WTC11 (cell line): ENCODE data around the gene RAPGEF5. TPM values are rescaled to one million over a fixed set of nuclear protein-coding genes. Genes with fewer than 3 reads are reported as not detected.

Experiments
- ATAC-seq: fragments of 200-7000 bp; cut with Tn5 transposase; 2 replicates; pipeline ENCODE4 v1.10.0; 2021; ENCODE audit warnings: mild to moderate bottlenecking, moderate library complexity
- CTCF ChIA-PET: fragments of 300-600 bp; sonication (Branson Sonifier 250); formaldehyde crosslinking; loops from one replicate; lab custom pipeline; 2021; ENCODE audit warnings: antibody characterized with exemption; lab: Charles Lee
- POLR2A ChIA-PET: fragments of 350-600 bp; sonication (Branson Sonifier 250); formaldehyde crosslinking; loops from one replicate; lab custom pipeline; 2021; ENCODE audit warnings: antibody characterized with exemption; lab: Charles Lee
- DNase-seq: peaks from one replicate; pipeline ENCODE4 v3.0.0; 2021; ENCODE audit warnings: low spot score
- H3K27ac Mint-ChIP-seq: 2 replicates; pipeline ENCODE4 v1.8.0; 2021; ENCODE audit warnings: mixed read lengths
- H3K27me3 Mint-ChIP-seq: 2 replicates; pipeline ENCODE4 v1.8.0; 2021; ENCODE audit warnings: low read depth, mild to moderate bottlenecking, moderate library complexity, mixed read lengths
- H3K36me3 Mint-ChIP-seq: 2 replicates; pipeline ENCODE4 v1.8.0; 2021; ENCODE audit warnings: mixed read lengths
- H3K4me1 Mint-ChIP-seq: 2 replicates; pipeline ENCODE4 v1.8.0; 2022; ENCODE audit warnings: mixed read lengths
- H3K4me3 Mint-ChIP-seq: 2 replicates; pipeline ENCODE4 v1.8.0; 2021; ENCODE audit warnings: mild to moderate bottlenecking, moderate library complexity, mixed read lengths
- H3K9me3 Mint-ChIP-seq: 2 replicates; pipeline ENCODE4 v1.8.0; 2021; ENCODE audit warnings: mixed read lengths
- ATF1 ChIP-seq: sonication (generic); formaldehyde crosslinking; IDR thresholded peaks from 2 replicates; pipeline ENCODE4 v1.8.1; 2023; ENCODE audit warnings: mild to moderate bottlenecking, moderate library complexity, missing genetic modification reagents
- EMX1 ChIP-seq: fragments of 250-450 bp; sonication (Bioruptor Pico); IDR thresholded peaks from 2 replicates; pipeline ENCODE4 v1.8.0; 2021; ENCODE audit warnings: mild to moderate bottlenecking
- FOXP1 ChIP-seq: sonication (generic); formaldehyde crosslinking; IDR thresholded peaks from 2 replicates; pipeline ENCODE4 v1.8.0; 2022; ENCODE audit warnings: missing genetic modification reagents, mild to moderate bottlenecking, moderate library complexity, borderline replicate concordance
- HMGA2 ChIP-seq: fragments of 250-450 bp; sonication (Bioruptor Pico); IDR thresholded peaks from 2 replicates; pipeline ENCODE4 v1.4.0; 2021; ENCODE audit warnings: mild to moderate bottlenecking, moderate library complexity
- IRF2 ChIP-seq: sonication (generic); formaldehyde crosslinking; IDR thresholded peaks from 2 replicates; pipeline ENCODE4 v1.8.0; 2022; ENCODE audit warnings: low read depth, missing genetic modification reagents, borderline replicate concordance
- NFATC4 ChIP-seq: fragments of 250-450 bp; sonication (Bioruptor Pico); IDR thresholded peaks from 2 replicates; pipeline ENCODE4 v1.9.0; 2021; ENCODE audit warnings: mild to moderate bottlenecking
- NFYB ChIP-seq: sonication (generic); formaldehyde crosslinking; conservative IDR thresholded peaks from 2 replicates; pipeline ENCODE4 v1.8.0; 2022; ENCODE audit warnings: low read depth, missing genetic modification reagents
- PRRX2 ChIP-seq: fragments of 250-450 bp; sonication (Bioruptor Pico); IDR thresholded peaks from 2 replicates; pipeline ENCODE4 v1.8.0; 2021; ENCODE audit warnings: mild to moderate bottlenecking
- TP53 ChIP-seq: sonication (generic); formaldehyde crosslinking; IDR thresholded peaks from 2 replicates; pipeline ENCODE4 v1.8.1; 2023; ENCODE audit warnings: mild to moderate bottlenecking, missing genetic modification reagents
- ZBTB21 ChIP-seq: sonication (generic); formaldehyde crosslinking; IDR thresholded peaks from 2 replicates; pipeline ENCODE4 v1.8.1; 2023; ENCODE audit warnings: mild to moderate bottlenecking, missing genetic modification reagents, borderline replicate concordance
- ZNF138 ChIP-seq: sonication (generic); formaldehyde crosslinking; conservative IDR thresholded peaks from 2 replicates; pipeline ENCODE4 v1.8.1; 2022; ENCODE audit warnings: mild to moderate bottlenecking, moderate library complexity, missing genetic modification reagents
- ZNF219 ChIP-seq: sonication (generic); formaldehyde crosslinking; IDR thresholded peaks from 2 replicates; pipeline ENCODE4 v1.8.0; 2023; ENCODE audit warnings: missing genetic modification reagents, mild to moderate bottlenecking, borderline replicate concordance
- ZNF263 ChIP-seq: sonication (generic); formaldehyde crosslinking; IDR thresholded peaks from 2 replicates; pipeline ENCODE4 v1.8.1; 2022; ENCODE audit warnings: low read depth, mild to moderate bottlenecking, moderate library complexity, missing genetic modification reagents
- ZNF317 ChIP-seq: sonication (generic); formaldehyde crosslinking; IDR thresholded peaks from 2 replicates; pipeline ENCODE4 v1.8.1; 2023; ENCODE audit warnings: low read depth, mild to moderate bottlenecking, moderate library complexity, missing genetic modification reagents, borderline replicate concordance
- ZNF396 ChIP-seq: fragments of 250-450 bp; sonication (Bioruptor Pico); IDR thresholded peaks from 2 replicates; pipeline ENCODE4 v1.8.0; 2021; ENCODE audit warnings: mild to moderate bottlenecking, moderate library complexity, borderline replicate concordance
- total RNA-seq: library from RNA; stranded (reverse); gene quantifications from 3 replicates; pipeline ENCODE4 v1.2.3, GENCODE V29; 2021
- TF ChIP-seq, protein P1 (sequence below): sonication (generic); formaldehyde crosslinking; IDR thresholded peaks from 2 replicates; pipeline ENCODE4 v1.8.1; 2022; ENCODE audit warnings: mild to moderate bottlenecking, moderate library complexity, missing genetic modification reagents
- TF ChIP-seq, protein P2 (sequence below): sonication (generic); formaldehyde crosslinking; IDR thresholded peaks from 2 replicates; pipeline ENCODE4 v1.8.1; 2022; ENCODE audit warnings: missing genetic modification reagents, borderline replicate concordance
- TF ChIP-seq, protein P3 (sequence below): sonication (generic); formaldehyde crosslinking; IDR thresholded peaks from 2 replicates; pipeline ENCODE4 v1.8.0; 2022; ENCODE audit warnings: mild to moderate bottlenecking, missing genetic modification reagents
- TF ChIP-seq, protein P4 (sequence below): sonication (generic); formaldehyde crosslinking; IDR thresholded peaks from 2 replicates; pipeline ENCODE4 v1.8.1; 2022; ENCODE audit warnings: low read depth, missing genetic modification reagents, borderline replicate concordance
- TF ChIP-seq, protein P5 (sequence below): fragments of 250-450 bp; sonication (Bioruptor Pico); IDR thresholded peaks from 2 replicates; pipeline ENCODE4 v1.9.0; 2021; ENCODE audit warnings: mild to moderate bottlenecking
- TF ChIP-seq, protein P6 (sequence below): sonication (generic); formaldehyde crosslinking; IDR thresholded peaks from 2 replicates; pipeline ENCODE4 v1.8.1; 2023; ENCODE audit warnings: mild to moderate bottlenecking, missing genetic modification reagents, moderate library complexity
- TF ChIP-seq, protein P7 (sequence below): fragments of 250-450 bp; sonication (Bioruptor Pico); IDR thresholded peaks from 2 replicates; pipeline ENCODE4 v1.9.0; 2021; ENCODE audit warnings: mild to moderate bottlenecking
- TF ChIP-seq, protein P8 (sequence below): sonication (generic); formaldehyde crosslinking; IDR thresholded peaks from 2 replicates; pipeline ENCODE4 v1.8.0; 2022; ENCODE audit warnings: mild to moderate bottlenecking, missing genetic modification reagents

RAPGEF5 gene
- total RNA-seq, 1 experiment from 2014 or later: 12.3 TPM

DNA sequence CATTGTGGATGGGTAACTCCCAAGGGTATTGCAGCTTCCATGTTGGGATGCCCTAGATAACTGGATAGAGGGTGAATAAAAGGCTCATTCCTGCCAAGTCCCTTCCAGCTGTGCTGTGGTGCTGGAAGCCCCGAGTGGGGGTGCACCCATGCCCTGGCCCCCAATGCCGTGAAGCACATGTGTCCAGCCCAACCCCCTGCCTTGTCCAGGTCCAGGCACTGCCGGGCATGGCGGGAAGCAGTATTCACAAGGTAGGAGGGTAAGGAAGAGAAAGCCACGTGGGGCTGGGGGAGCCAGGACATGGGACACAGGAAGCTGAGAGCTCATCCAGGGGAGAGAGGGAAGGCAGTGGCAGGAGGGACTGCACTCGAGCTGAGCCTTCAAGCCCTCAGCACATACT lies 263.0 kb downstream of the RAPGEF5 start:
- peaks cover 24% of the 10 kb centered on the region for H3K4me1 Mint-ChIP-seq
- no peaks in the 10 kb centered on the region for H3K27me3 Mint-ChIP-seq
- peaks cover 41% of the 10 kb centered on the region for H3K9me3 Mint-ChIP-seq
- POLR2A ChIA-PET: no interaction called here
- TF ChIP-seq ZNF219: no peak
- no peak for TF ChIP-seq HMGA2
- no peak for TF ChIP-seq IRF2 (CRISPR knock-in tag)
- TF ChIP-seq, protein P1, sequence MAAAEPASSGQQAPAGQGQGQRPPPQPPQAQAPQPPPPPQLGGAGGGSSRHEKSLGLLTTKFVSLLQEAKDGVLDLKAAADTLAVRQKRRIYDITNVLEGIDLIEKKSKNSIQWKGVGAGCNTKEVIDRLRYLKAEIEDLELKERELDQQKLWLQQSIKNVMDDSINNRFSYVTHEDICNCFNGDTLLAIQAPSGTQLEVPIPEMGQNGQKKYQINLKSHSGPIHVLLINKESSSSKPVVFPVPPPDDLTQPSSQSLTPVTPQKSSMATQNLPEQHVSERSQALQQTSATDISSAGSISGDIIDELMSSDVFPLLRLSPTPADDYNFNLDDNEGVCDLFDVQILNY (CRISPR knock-in tag): no peak
- TF ChIP-seq ZNF396 (CRISPR knock-in tag): no peak
- TF ChIP-seq PRRX2 (CRISPR knock-in tag): no peak
- no peak for TF ChIP-seq ZBTB21 (CRISPR knock-in tag)
- TF ChIP-seq ZNF317: no peak
- no peak for TF ChIP-seq TP53 (CRISPR knock-in tag)
- TF ChIP-seq NFYB (CRISPR knock-in tag): no peak
- no peak for TF ChIP-seq EMX1 (CRISPR knock-in tag)
- TF ChIP-seq ZNF138 (CRISPR knock-in tag): no peak
- TF ChIP-seq FOXP1: no peak
- TF ChIP-seq, protein P2, sequence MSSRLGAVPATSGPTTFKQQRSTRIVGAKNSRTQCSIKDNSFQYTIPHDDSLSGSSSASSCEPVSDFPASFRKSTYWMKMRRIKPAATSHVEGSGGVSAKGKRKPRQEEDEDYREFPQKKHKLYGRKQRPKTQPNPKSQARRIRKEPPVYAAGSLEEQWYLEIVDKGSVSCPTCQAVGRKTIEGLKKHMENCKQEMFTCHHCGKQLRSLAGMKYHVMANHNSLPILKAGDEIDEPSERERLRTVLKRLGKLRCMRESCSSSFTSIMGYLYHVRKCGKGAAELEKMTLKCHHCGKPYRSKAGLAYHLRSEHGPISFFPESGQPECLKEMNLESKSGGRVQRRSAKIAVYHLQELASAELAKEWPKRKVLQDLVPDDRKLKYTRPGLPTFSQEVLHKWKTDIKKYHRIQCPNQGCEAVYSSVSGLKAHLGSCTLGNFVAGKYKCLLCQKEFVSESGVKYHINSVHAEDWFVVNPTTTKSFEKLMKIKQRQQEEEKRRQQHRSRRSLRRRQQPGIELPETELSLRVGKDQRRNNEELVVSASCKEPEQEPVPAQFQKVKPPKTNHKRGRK (CRISPR knock-in tag): no peak
- TF ChIP-seq NFATC4 (CRISPR knock-in tag): no peak
- TF ChIP-seq, protein P3, sequence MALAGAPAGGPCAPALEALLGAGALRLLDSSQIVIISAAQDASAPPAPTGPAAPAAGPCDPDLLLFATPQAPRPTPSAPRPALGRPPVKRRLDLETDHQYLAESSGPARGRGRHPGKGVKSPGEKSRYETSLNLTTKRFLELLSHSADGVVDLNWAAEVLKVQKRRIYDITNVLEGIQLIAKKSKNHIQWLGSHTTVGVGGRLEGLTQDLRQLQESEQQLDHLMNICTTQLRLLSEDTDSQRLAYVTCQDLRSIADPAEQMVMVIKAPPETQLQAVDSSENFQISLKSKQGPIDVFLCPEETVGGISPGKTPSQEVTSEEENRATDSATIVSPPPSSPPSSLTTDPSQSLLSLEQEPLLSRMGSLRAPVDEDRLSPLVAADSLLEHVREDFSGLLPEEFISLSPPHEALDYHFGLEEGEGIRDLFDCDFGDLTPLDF (CRISPR knock-in tag): no peak
- ATAC-seq (no peak), DNase-seq (no peak)
- CTCF ChIA-PET: interaction anchor here (0.7 to 3.3 kb wide), 2 partner anchors 11 to 16 kb away, joined by 3 to 23 read pairs; no protein-coding TSS in a partner anchor
- no peak overlapping the region for H3K4me3 Mint-ChIP-seq
- no peak overlapping the region for H3K27ac Mint-ChIP-seq
- peaks cover 18% of the 10 kb centered on the region for H3K36me3 Mint-ChIP-seq

DNA sequence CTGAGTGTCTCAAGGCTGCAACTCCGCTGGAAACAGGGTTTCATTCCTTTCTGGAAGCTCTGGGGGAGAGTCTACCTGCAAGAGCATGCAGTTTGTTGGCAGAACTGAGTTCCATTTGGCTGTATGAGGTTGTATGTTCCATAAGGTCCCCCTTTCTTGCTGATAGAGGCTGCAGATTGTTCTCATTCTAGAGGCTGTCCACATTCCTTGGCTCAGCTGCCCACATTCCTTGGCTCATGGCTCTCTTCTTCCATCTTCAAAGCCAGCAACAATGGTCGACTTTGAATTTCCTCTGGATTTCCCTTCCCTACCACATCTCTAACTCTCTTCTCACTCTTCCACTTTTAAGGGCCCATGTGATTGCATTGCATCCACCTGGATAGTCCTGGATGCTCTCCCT lies 264.0 kb downstream of the RAPGEF5 start:
- H3K27ac Mint-ChIP-seq: no peak overlapping the region
- CTCF ChIA-PET: interaction anchor here (0.7 to 3.3 kb wide), 4 partner anchors 10 to 359 kb away, joined by 3 to 23 read pairs (median 3); no protein-coding TSS in a partner anchor
- ATAC-seq (no peak), DNase-seq (no peak)
- H3K27me3 Mint-ChIP-seq: no peaks in the 10 kb centered on the region
- H3K36me3 Mint-ChIP-seq: peaks cover 18% of the 10 kb centered on the region
- H3K4me3 Mint-ChIP-seq: no peak overlapping the region
- peaks cover 47% of the 10 kb centered on the region for H3K9me3 Mint-ChIP-seq
- peaks cover 24% of the 10 kb centered on the region for H3K4me1 Mint-ChIP-seq
- POLR2A ChIA-PET: no interaction called here
- TF ChIP-seq, protein P4, sequence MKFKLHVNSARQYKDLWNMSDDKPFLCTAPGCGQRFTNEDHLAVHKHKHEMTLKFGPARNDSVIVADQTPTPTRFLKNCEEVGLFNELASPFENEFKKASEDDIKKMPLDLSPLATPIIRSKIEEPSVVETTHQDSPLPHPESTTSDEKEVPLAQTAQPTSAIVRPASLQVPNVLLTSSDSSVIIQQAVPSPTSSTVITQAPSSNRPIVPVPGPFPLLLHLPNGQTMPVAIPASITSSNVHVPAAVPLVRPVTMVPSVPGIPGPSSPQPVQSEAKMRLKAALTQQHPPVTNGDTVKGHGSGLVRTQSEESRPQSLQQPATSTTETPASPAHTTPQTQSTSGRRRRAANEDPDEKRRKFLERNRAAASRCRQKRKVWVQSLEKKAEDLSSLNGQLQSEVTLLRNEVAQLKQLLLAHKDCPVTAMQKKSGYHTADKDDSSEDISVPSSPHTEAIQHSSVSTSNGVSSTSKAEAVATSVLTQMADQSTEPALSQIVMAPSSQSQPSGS (CRISPR knock-in tag): no peak
- TF ChIP-seq, protein P5, sequence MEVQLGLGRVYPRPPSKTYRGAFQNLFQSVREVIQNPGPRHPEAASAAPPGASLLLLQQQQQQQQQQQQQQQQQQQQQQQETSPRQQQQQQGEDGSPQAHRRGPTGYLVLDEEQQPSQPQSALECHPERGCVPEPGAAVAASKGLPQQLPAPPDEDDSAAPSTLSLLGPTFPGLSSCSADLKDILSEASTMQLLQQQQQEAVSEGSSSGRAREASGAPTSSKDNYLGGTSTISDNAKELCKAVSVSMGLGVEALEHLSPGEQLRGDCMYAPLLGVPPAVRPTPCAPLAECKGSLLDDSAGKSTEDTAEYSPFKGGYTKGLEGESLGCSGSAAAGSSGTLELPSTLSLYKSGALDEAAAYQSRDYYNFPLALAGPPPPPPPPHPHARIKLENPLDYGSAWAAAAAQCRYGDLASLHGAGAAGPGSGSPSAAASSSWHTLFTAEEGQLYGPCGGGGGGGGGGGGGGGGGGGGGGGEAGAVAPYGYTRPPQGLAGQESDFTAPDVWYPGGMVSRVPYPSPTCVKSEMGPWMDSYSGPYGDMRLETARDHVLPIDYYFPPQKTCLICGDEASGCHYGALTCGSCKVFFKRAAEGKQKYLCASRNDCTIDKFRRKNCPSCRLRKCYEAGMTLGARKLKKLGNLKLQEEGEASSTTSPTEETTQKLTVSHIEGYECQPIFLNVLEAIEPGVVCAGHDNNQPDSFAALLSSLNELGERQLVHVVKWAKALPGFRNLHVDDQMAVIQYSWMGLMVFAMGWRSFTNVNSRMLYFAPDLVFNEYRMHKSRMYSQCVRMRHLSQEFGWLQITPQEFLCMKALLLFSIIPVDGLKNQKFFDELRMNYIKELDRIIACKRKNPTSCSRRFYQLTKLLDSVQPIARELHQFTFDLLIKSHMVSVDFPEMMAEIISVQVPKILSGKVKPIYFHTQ (CRISPR knock-in tag): no peak
- TF ChIP-seq ZNF263 (CRISPR knock-in tag) (no peak), HMGA2 (no peak), ATF1 (CRISPR knock-in tag) (no peak), ZNF138 (CRISPR knock-in tag) (no peak)
- TF ChIP-seq, protein P6, sequence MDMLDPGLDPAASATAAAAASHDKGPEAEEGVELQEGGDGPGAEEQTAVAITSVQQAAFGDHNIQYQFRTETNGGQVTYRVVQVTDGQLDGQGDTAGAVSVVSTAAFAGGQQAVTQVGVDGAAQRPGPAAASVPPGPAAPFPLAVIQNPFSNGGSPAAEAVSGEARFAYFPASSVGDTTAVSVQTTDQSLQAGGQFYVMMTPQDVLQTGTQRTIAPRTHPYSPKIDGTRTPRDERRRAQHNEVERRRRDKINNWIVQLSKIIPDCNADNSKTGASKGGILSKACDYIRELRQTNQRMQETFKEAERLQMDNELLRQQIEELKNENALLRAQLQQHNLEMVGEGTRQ (CRISPR knock-in tag): no peak
- TF ChIP-seq, protein P7, sequence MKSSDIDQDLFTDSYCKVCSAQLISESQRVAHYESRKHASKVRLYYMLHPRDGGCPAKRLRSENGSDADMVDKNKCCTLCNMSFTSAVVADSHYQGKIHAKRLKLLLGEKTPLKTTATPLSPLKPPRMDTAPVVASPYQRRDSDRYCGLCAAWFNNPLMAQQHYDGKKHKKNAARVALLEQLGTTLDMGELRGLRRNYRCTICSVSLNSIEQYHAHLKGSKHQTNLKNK (CRISPR knock-in tag): no peak
- TF ChIP-seq, protein P8, sequence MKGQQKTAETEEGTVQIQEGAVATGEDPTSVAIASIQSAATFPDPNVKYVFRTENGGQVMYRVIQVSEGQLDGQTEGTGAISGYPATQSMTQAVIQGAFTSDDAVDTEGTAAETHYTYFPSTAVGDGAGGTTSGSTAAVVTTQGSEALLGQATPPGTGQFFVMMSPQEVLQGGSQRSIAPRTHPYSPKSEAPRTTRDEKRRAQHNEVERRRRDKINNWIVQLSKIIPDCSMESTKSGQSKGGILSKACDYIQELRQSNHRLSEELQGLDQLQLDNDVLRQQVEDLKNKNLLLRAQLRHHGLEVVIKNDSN (CRISPR knock-in tag): no peak
